ENCODE data around the gene MYO5B. TPM values are rescaled to one million over a fixed set of nuclear protein-coding genes. Genes with fewer than 3 reads are reported as not detected.
A peak's percentile ranks its signal among the peaks of the same experiment; 100 is the strongest.
"Not testable (repeated sequence)": the region's sequence is repeated elsewhere in the genome, so short reads cannot be mapped to it uniquely, and the experiment has no call there.

The MYO5B gene
- polyA plus RNA-seq, 4 donors: 23.8 to 28.4 (median 27.0) TPM

DNA sequence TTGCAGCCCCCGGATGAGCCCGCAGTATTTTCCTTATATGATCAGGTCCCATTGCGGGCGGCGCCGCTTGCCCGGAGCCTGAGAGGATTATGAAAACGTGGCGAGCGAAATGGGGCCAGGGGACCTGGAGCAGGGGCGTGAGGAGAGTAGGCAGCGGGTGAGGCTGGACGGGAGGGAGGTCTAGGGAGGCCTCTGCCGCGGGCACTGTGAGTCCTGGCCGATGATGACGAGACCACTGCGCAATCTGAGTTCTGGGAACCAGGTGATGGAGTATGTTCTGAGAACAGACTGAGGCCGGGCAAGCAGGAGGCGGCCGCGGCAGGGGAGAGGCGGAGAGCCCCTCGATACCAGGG is 380.8 kb downstream of the MYO5B start:
- DNase-seq (ENCODE audit: low read depth in 4 of 4, low spot score in 2 of 4): peak in 3 of 4 donors; percentile 46 to 72 (median 46)

DNA sequence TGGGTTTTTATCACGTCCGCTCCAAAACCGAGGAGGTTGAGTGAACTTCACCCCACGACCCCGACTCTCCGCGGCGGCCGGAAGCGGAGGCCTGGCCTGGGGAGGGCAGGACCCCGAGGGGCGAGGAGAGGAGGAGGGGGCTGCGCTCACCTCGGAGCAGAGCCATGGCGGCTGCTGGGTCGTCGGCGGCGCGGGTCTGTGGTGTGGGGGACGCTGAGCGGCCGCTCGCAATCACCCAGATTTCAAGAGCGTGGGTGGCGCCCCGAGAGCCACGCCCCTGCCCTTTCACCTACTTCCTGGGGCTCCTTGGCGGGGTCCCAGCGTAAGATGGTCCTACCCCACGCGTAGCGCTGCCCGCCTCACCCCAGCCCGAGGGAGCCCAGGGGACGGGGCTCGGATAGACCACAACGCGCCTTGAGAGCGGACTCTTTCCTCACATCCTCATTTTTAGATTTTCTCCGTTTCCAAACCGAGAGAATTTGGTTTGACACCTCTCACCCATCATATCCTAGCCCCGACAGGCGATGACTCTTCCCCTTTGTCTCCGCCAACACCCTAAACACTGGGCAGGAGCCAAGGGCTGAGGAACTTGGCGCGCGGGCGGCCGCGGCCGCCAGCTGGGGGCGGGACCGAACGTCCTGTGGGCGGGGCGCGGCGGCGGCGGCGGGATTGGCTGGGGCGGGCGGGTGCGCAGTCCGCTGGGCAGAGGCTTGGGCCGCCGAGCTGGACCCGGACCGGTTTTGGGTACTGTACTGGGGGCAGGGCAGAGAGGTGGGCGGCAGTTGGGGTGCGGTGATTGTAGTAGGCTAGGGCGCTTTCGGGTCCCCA is 381.4 kb downstream of the MYO5B start, which contains the start of gene ACAA2:
TSS of gene ACAA2 (minus strand) at position 215 of the 828 bp plus-strand sequence. CDS start at position 166, 49 bp downstream.
- DNase-seq (ENCODE audit: low read depth in 4 of 4, low spot score in 2 of 4): peak; percentile 71 to 87 (median 74)

DNA sequence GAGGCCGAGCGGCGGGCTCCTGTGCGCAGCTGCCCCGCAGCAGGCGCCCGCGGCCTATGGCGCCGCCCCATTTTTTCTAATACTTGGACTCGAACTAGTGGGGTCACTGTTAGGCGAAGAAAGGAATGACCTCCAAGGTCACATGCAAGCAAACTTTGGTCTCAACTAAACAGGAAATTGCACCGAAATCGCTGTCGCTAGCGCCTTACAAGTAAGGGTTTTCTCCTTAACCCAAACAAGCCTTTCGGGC is 382.0 kb downstream of the MYO5B start:
- DNase-seq (ENCODE audit: low read depth in 4 of 4, low spot score in 2 of 4): peak in 1 of 4 donors; percentile 28

DNA sequence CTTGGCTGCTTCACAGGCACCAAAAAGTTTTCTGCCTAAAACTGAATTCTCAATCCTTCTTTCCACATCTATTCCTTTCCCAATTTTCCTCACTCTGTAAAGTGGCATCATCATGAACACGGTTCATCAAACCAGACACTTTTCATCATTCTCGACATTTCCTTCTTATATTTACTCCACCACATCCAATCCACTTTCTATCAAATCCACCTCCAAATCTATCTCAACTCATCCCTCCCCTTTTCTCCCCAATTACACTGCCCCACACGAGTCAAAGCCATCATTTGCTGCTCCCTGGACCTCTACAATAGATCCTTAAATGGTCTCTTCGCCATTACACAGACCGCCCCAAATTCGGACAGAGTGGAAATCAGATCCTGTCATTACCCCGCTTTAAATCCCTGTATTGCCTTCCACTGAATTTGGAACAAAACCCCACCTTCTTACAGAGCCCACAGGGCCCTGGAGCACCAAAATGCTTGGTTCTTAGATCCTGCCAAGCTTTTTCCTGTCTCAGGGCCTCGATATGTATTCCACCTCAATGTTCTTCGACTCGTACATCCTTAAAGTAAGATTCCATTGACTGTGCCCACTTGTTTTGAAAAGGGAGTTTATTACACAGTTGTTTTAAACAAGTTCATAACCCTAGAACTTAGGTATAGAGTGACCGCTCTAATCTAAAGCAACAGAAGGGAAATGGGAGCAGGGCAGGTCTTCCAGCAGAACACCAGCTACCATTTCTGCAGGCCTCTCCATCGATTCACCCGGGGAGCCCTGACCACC is 382.5 kb downstream of the MYO5B start:
- DNase-seq (ENCODE audit: low read depth in 4 of 4, low spot score in 2 of 4): peak in 1 of 4 donors; percentile 24

DNA sequence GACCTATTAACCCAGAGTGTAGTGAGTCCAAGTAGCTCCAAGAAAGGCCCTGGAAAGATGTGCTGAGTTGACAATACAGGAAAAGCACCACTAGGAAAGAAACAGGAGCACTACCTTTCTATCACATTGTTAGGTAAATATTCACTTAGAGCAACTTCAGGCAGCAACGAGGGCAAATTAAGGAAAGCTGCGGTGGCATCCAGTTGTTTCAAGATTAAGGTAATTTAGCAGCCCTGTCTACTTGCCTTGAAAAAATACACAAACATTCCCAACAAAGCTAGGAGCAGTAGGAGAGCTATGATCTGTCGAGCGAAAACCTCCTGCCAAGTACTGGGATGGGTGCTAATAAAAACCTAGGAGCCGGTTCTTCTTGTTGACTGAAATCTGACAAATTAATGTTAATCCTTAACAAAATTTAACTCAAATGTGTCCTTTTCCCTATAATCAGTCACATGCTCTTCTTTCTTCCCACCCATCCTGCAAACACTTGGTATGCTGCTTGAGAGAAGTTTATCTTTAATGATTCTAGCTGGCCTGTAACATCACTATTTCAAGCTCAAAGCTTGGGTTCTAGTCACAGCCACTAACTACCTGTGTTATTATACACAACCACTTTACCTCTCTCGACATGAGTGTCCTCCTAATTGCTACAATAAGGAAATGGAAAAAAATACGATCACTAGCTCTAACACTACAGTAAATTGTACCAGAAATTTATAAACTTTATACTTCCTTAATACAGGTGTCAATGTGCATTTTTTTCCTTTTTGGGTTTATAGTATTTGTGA is 383.6 kb downstream of the MYO5B start:
- DNase-seq (ENCODE audit: low read depth in 4 of 4, low spot score in 2 of 4): no peak

DNA sequence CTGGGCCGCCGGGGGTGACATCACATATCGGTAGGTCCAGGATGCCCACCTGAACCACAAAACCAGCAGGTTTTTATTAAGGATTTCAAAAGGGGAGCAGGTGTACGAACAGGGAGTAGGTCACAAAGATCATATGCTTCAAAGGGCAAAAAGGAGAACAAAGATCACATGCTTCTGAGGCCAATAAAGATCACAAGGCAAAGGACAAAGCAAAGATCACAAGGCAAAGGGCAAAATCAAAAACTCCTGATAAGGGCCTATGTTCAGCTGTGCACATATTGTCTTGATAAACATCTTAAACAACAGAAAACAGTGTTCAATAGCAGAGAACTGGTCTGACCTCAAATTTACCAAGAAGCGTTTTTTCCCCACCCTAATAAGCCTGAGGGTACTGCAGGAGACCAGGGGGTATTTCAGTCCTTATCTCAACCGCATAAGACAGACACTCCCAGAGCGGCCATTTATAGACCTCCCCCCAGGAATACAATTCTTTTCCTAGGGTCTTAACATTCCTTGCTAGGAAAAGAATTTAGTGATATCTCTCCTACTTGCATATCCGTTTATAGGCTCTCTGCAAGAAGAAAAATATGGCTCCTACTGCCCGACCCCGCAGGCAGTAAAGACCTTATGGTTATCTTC is 386.3 kb downstream of the MYO5B start:
- not testable (repeated sequence) for DNase-seq (ENCODE audit: low read depth in 4 of 4, low spot score in 2 of 4)

DNA sequence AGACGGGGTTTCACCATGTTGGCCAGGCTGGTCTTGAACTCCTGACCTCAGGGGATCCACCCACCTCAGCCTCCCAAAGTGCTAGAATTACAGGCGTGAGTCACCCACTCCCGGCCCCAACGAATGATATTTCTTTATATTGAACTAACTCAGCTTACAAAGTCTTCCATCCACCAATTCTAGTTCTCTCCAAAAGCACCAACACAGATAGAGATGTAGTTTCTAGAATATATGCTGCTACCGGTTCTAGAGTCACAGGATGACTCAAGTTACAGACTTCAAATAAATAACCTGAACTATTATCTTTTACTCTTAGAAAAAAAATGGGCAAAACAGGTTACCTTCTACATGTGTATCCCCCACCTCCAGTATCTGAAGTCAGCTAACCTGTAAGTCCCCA is 390.9 kb downstream of the MYO5B start:
- no peak for DNase-seq (ENCODE audit: low read depth in 4 of 4, low spot score in 2 of 4)

DNA sequence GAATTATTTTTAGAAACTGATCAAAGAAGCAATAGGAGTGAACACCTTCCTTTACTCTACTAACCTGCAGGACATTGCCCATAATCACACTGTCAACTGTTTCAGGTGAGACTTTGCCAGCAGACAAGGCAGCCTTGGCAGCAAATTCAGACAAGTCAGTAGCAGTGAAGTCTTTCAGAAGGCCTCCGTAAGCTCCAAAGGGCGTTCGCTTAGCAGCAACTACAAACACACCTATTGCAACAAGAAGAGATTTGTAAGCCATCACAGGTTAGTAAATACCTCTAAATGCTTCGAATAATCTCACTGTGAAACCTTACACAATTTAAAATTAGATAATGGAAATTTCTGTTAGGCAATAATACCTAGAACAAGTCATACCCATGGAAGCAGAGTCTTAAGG is 392.3 kb downstream of the MYO5B start:
- DNase-seq (ENCODE audit: low read depth in 4 of 4, low spot score in 2 of 4): no peak

DNA sequence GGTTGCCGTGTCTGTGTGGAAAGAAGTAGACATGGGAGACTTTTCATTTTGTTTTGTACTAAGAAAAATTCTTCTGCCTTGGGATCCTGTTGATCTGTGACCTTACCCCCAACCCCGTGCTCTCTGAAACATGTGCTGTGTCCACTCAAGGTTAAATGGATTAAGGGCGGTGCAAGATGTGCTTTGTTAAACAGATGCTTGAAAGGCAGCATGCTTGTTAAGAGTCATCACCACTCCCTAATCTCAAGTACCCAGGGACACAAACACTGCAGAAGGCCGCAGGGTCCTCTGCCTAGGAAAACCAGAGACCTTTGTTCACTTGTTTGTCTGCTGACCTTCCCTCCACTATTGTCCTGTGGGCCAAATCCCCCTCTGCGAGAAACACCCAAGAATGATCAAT is 394.5 kb downstream of the MYO5B start:
- not testable (repeated sequence) for DNase-seq (ENCODE audit: low read depth in 4 of 4, low spot score in 2 of 4)

DNA sequence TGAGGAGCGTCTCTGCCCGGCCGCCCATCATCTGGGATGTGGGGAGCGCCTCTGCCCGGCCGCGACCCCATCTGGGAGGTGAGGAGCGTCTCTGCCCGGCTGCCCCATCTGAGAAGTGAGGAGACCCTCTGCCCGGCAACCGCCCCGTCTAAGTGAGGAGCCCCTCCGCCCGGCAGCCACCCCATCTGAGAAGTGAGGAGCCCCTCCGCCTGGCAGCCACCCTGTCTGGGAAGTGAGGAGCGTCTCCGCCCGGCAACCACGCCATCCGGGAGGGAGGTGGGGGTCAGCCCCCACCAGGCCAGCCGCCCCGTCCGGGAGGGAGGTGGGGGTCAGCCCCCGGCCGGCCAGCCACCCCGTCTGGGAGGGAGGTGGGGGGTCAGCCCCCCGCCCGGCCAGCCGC is 395.1 kb downstream of the MYO5B start:
- DNase-seq (ENCODE audit: low read depth in 4 of 4, low spot score in 2 of 4): not testable (repeated sequence)

DNA sequence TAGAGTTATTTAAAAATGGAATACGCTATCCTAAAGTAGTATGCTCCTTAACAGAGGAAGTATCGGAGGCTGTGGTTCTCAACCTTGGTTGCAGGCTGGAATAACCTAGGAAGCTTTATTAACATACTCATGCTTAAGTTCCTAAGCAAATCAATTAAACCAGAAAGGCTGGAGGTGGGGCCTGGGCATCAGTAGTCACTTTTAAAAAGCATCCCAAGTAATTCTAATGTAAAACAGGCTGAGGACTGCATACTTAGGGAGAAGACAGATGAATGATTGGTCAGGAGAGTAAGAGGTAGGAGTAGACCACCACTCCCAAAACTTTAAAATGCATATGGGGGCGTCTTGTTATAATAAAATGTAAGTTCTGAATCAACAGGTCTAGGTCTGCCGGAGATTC is 396.9 kb downstream of the MYO5B start:
- no peak for DNase-seq (ENCODE audit: low read depth in 4 of 4, low spot score in 2 of 4)

DNA sequence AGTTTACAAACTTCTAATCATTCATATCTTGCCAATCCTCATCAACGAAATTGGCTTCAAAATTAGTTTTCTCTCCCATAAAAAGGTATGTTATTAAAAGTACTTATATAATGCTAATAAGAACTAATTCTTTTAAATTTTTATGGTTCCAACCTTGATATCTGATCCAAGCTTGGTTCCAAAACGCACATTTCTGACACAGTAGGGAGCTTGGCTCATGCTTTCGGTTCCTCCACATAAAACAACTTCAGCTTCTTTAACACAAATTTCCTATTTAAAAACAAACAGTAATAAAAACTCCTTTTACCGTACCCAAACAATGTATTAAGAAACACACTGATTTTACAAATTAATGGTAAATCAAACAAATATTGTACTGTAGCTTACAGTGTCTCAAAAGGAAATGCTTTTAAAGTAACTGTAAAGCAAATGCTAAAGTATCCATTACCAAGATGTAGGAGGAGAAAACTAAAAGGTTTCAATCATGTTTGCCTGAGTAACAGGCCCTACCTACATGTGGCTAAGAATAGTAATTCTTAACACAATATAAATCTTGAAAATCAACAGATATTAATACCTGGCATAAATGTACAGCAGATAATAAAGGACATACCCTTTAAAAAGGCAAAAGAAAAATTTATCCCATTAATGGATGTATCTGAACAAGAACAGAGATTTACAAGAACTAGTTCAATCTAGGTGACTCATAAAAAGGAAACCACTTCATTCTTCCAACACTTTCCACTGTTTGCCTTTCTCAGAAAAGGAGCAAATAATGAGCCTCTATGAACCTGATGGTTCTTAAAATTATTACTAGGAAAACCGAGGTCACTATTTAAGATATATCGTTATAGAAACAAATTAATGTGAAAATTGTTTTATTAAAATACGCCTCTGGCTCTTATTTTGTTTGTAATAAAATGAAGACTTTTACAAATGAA is 399.1 kb downstream of the MYO5B start:
- no peak for DNase-seq (ENCODE audit: low read depth in 4 of 4, low spot score in 2 of 4)

DNA sequence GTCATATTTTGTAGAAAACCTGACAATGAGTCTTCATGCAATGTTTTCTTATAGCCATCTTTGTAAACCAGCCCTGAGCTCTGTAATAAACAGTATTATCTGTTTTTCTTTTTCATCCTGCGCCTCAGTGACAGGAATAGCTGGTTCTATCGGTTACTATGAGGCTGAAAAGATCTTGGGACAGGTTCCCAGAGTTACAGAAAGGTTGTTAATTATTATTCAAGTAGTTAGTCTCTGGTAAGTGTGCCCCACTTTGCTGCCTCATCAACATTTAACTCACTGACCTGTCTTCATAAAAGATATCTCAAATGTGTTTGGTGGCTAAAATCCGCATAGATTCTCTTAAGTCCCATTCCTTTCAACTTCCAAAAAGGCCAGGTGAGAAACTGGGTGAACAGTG is 400.2 kb downstream of the MYO5B start:
- no peak for DNase-seq (ENCODE audit: low read depth in 4 of 4, low spot score in 2 of 4)

DNA sequence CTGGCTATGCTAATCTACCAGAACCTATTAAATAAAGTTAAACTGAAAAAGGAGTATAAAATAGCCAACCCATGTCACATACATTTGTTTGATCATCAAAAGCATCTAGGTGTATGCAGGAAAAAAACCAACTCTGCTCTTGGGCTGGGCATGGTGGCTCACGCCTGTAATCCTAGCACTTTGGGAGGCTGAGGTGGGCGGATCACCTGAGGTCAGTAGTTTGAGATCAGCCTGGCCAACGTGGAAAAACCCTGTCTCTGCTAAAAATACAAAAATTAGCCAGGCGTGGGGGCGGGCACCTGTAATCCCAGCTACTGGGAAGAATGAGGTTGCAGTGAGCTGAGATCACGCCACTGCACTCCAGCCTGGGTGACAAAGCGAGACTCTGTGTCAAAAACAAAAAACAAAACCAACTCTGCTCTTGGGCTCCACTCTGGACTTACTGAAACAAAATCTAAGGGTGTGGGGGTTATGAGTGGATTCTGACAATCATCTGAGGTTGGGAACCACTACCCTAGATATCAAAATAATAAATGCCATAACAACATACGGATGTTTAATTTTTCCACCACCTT is 405.3 kb downstream of the MYO5B start:
- DNase-seq (ENCODE audit: low read depth in 4 of 4, low spot score in 2 of 4): not testable (repeated sequence)

DNA sequence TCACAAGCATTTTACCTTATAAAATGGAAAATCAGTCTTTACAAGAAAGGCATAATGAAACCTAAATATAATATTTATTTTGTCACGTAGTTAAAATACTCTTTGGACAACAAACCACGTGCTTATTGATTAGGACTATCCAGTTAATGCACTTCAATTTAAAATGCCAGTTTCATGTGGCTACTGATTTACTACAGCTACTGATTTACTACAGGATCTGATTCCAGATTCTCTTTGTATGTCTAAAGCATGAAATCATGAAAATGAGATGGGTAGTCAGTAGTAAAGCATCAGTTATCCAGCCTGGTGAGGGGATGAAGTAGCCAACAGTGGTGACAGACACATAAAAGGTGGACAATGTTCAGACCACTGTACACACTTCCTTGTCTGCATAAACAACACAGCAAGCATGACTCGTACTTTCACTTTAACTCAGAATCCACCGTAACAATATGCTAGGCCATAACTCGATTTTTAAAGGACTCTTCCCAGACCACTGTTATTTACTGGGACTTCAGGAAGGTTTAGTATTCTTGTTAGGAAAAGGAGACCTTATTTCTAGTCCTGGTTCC is 406.5 kb downstream of the MYO5B start:
- DNase-seq (ENCODE audit: low read depth in 4 of 4, low spot score in 2 of 4): no peak

DNA sequence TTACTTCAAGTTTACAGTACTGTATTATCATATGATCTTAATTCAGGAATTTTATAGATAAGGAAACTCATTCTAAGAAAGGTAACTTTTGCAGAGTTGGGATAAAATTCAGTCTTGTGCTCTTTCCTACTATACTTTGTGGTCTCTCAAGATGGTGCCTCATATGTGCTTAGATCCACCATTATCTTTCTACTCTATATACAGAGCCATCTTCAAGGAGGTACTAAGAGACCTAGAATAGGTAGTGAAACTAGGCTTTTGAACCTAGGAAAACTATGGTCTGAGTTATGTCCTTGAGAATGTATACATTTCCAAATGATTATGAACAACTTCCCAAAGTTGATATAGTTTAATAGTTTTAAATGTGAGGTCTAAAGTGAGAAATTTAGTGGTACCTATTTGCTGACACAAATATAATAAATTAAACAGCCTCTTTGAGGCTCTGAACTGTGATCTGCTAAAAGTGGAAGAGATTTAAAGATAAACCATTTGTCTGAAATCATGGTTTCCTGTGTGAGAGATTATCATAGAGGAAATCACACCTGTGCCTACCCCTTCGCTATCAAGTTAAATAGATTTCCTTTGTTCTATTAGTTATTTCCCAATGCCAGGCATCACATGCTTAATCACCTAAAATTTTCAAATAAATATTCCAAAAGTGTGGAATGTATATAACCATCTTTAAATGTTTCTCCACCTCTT is 408.8 kb downstream of the MYO5B start:
- no peak for DNase-seq (ENCODE audit: low read depth in 4 of 4, low spot score in 2 of 4)

DNA sequence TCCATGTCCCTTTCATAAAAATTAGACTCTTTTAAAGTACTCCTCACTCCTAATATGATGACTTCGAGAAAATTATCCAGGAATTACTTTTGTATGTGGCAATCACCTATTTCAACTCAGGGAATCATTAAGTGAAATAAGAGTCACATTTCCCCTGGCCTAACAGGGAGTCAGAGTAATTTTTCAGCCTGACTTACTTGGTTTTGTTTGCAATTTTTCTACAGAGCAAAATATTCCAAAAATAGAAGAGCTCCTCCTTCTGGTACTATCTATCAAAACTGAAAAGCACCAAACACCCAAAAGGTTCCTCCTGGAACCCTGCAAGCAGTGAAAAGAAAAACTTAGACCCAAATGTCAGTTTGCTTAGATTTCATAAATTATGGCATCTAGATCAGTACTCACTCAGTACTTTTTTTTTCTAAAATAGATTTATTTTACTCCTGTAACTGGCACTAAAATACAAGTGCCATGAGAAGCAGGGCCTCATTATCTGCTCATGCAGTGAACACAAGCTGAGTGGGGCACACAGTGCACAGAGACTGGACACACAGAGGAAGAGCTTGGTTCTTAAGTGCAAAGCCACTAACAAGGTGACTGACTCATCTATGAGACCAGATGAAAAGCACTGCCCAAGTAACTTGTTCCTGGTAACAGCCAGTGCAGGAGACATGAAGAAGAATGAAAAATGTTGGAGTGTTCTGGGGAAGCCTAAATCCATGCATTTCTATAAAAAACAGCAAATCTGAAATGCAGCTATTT is 410.3 kb downstream of the MYO5B start:
- DNase-seq (ENCODE audit: low read depth in 4 of 4, low spot score in 2 of 4): no peak

DNA sequence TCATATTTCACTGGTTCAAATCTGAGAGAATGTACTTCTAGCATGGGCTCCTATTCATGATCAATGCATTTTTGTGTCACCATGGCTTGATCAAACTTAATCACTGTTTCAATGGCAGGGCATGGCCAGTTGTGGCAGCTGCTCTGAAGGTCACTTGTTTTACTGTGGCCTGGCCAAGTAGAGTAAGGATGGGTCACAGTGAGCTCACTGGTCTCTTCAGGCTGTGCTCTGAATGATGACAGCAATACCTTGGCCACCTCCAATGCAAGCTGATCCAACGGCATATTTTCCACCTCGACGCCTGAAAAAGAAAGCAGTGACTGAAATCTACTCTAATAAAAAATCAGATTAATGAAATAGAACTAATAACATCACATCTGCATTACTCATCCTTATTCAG is 411.3 kb downstream of the MYO5B start:
- DNase-seq (ENCODE audit: low read depth in 4 of 4, low spot score in 2 of 4): not testable (repeated sequence)

Data from left renal cortex interstitium (tissue), 4 donors.